ENCODE data around the gene CASKIN1.

Gene CASKIN1

DNA sequence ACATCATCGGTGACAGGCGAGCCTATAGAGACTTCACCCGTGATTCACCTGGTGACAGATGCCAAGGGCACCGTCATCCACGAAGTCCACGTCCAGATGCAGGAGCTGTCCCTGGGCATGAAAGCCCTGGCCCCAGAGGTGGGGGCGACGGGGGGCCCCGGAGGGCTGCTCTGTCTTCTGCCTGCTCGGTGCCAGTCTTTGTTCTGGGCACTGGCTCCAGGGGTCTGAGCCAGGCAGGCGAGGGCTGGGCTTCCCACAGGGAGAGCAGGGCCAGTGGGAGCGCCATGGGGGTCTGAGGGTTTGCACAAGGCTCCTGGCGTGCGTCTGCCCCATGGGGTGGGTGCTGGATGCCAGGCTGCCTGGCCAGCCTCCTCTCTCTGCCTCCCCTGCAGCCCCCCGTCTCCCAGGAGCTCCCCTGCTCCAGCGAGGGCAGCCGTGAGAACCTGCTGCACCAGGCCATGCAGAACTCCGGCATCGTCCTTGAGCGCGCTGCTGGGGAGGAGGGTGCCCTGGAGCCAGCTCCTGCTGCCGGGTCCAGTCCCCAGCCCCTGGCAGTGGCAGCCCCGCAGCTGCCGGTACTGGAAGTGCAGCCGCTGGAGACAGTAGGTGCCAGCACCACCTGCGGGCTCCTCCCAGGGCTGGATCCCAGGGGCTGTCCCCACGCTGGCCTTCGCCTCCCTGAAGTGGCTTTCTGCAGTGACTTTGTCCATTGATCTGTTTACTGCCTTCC is 36.8 kb upstream of the CASKIN1 start:
- no peak for DNase-seq (ENCODE audit: low read depth)

DNA sequence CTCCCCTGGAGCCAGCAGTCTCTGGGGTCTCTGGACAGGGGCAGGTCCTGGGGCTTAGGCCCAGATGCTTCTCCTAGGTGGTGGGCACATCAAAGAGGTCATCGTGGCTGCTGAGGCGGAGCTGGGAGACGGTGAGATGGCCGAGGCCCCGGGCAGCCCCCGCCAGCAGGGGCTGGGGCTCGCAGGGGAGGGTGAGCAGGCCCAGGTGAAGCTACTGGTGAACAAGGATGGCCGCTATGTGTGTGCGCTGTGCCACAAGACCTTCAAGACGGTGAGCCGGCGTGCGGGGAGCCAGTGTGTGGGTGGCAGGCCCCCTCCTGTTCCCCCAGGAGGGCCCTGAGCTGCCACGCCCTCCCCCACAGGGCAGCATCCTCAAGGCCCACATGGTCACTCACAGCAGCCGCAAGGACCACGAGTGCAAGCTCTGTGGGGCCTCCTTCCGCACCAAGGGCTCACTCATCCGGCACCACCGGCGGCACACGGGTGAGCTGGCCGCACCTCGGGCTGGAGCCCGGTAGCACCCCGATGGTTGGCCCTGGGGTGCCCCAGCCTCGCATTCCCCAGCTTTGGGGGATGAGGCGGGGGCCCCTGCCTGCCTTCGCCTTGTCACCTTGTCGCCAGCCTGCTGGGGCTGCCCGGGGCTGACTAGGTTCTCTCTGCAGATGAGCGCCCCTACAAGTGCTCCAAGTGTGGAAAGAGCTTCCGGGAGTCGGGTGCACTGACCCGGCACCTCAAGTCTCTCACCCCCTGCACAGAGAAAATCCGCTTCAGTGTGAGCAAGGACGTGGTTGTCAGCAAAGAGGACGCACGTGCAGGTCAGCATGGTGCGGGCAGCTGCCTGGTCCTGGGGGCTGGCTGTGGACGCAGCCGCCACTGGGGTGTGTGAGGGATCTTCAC is 35.9 kb upstream of the CASKIN1 start:
- DNase-seq (ENCODE audit: low read depth): no peak

- DNase-seq (ENCODE audit: low read depth): no peak
These were observed 34.9 kb upstream of the CASKIN1 start for GRCh38 chr16:2231016-2231931.

- DNase-seq (ENCODE audit: low read depth): no peak
These were observed 34.0 kb upstream of the CASKIN1 start for GRCh38 chr16:2230376-2230775.

DNA sequence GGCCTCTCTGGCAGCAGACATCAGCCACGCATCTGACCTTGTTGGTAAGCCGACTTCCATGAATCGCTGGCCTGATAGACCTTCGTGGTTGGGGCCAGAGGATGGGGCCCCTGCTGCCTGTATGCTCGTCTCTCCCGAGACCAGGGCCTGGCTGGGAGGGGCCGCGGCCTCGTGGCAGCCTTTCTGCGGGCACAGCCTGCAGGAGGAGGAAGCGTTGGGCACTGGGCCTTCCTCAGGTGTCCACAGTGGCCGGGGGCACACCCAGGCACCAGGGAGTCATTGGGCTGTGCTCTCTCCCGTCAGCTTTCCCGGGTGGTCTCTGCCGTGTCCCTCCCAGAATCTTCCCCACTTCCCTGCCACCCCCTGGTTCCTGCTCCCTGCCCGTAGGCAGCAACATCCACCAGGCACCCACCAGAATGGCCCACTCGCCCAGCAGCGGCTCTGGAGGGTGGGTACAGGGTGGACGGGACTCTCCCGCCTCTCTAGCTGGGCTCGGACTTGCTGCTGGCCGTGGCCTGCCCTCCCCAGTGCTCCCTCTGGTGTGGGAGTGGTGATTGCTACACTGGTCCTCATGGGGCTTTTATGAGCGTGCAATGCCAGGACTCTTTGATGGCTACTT is 33.3 kb upstream of the CASKIN1 start:
- DNase-seq (ENCODE audit: low read depth): no peak

GRCh38 chr16:2229091-2229490 is 32.7 kb upstream of the CASKIN1 start:
- DNase-seq (ENCODE audit: low read depth): no peak

DNA sequence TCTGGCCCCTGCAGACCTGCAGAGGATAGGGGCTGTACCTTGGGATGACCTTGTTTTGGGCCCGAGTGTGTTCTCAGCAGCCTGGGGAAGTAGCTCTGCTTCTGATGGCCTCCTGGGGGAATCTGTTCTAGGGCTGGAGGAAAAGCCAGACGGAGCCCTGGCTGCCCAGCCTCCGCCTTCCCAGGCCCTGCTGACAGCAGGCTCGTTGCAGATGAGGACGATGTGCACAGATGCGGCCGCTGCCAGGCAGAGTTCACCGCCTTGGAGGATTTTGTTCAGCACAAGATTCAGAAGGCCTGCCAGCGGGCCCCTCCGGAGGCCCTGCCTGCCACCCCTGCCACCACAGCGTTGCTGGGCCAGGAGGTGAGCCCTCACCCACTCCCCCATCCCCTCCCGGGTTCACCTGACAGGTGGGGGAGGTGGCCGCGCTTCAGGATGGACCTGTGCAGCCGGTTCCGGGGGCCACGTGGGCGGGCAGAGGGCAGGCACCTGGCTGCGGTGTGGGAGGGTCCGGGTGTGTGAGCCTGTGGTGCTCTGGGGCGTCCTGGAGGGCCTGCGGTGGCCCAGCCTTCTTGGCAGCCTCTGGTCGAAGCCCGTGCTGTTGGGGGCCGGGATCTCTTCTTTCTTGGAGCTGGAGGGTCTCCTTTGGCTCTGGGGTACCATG is 31.9 kb upstream of the CASKIN1 start:
- no peak for DNase-seq (ENCODE audit: low read depth)

DNA sequence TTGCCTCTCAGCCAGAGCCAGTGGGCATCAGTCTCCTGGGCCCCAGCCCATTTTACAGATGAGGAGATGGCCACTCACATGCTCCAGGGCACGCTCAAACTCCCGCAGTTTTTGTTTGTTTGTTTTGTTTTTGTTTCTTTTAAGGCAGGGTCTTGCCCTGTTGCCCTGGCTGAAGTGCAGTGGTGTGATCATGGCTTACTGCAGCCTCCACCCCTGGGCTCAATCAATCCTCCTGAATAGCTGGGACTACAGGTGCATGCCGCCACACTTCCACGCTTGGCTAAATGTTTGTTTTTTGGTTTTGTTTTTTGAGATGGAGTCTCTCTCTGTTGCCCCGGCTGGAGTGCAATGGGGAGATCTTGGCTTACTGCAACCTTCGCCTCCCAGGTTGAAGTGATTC is 30.5 kb upstream of the CASKIN1 start:
- DNase-seq (ENCODE audit: low read depth): no peak

DNA sequence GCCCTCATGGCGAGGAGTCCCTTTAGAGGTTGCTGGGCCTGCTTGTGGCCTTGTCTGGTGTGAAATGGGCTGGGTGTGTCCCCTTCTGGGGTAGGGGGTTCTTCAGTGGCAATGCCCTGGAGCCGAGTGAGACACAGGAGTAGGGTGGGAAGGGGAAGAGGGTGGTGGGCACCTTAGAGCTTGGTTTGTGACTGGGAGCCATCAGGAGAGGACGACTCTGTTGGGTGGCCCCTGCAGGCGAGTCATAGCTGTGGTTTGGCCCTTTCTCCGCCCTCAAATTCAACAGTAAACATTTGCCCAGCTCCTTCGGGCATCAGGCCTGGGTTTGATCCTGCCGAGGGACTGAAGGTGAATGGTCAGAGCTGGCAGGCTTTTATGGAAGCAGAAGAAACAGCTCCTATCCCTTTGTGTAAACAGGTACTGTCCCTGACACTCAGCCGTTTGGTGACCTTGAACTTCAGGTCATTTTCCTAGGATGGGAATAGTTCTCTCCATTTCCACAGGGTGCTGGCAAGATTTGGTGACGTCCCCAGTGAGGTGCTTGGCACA is 29.9 kb upstream of the CASKIN1 start:
- DNase-seq (ENCODE audit: low read depth): no peak

DNA sequence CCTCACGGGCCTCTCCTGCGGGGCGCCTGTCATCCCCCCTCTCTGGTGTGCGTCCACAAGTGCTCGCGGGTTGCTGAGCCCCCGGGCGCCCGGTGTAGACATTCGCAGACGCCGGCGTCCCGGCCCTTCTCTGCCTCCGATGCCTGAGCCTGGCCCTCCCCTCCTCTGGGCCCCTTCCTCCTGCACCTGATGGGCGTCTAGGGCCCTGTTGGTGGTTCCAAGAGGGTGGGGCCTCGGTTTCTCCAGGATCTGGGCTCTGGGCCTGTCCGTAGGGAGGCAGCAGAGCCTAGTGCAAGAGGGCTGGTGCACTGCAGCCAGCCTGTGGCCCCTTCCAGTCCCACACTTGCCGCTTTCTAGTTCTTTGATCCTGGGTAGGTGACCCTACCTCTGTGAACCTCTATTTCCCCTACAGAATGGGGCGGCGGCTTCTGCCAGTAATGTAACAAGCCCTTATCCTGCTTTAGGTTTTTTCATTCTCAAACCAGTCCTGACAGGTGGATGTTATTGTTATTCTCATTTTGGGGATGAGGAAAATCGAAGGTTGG is 27.6 kb upstream of the CASKIN1 start:
- DNase-seq (ENCODE audit: low read depth): peak; percentile 31

- peak; percentile 99 for DNase-seq (ENCODE audit: low read depth)
These were observed 27.0 kb upstream of the CASKIN1 start, which contains the start of gene E4F1 for GRCh38 chr16:2223221-2223941. Gene E4F1, plus strand, starts transcription at chr16:2223591. Its CDS starts 23 bp downstream, at chr16:2223614.

- DNase-seq (ENCODE audit: low read depth): no peak
These were observed 19.9 kb upstream of the CASKIN1 start for GRCh38 chr16:2216330-2216729.

DNA sequence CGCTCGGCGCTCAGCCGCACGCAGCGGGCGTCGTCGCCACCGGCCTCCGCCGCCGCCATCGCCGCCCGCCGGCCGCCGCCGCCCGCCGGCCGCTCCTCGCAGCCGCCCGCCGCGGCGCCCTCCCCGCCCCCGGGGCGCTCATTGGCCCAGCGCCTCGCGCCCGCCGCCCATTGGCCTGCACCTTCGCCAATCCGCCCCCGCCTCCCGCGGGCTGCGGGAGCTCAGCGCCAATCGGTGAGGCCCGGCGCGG is 18.2 kb upstream of the CASKIN1 start, which contains the start of gene PGP:
Gene PGP (minus strand): TSS at position 122 of the 250 bp plus-strand sequence. CDS start 63 bp downstream, at position 59.
- DNase-seq (ENCODE audit: low read depth): no peak

DNA sequence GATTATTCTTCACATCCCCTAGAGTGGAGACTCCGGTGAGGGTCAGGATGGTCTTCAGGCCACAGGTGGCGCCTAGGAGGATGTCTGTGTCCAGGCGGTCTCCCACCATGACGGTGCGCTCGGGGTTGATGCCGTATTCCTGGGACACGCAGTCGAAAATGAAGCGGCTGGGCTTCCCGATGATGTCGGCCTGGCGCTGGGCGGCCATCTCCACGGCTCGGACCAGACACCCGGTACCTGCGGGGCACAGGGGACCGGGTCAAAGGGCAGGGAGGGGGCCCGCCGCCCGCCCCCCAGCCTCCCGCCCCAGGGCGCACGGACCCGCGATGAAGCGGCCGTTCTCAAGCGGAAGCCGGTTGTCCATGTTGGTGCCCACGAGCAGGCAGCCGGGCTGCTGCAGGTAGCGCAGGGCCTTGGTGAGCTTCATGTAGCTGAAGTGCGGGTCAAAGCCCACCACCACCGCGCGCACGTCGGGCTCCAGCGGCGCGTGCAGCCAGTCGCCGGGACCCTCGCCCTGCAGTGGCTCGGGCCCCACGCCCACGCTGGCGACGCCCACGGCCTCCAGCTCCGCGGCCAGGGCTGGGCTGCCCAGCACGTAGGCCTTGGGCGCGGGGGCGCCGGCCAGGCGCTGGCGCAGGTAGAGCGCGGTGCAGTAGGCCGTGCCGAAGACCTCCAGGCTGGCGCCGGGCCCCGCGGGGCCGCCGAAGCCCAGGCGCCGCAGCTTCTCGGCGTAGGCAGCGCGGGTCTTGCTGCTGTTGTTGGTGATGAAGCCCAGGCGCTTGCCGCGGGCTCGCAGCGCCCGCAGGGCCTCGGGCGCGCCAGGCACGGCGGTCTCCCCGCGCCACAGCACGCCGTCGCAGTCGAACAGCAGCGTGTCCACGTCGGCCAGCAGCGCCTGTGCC is 17.7 kb upstream of the CASKIN1 start:
- no peak for DNase-seq (ENCODE audit: low read depth)

- no peak for DNase-seq (ENCODE audit: low read depth)
These were observed 16.2 kb upstream of the CASKIN1 start for GRCh38 chr16:2212362-2213324.

- DNase-seq (ENCODE audit: low read depth): no peak
These were observed 15.5 kb upstream of the CASKIN1 start for GRCh38 chr16:2211923-2212347.

Measured in fibroblast of the conjunctiva (primary cell).